H1 (cell line): ENCODE data around the gene OS9. TPM values are rescaled to one million over a fixed set of nuclear protein-coding genes. Genes with fewer than 3 reads are reported as not detected.

Experiments used
- CTCF ChIA-PET: fragments of 300-600 bp; sonication (Branson Sonifier 250); formaldehyde crosslinking; loops from one replicate; lab custom pipeline; 2021; ENCODE audit not compliant: partially characterized antibody; lab: Charles Lee
- POLR2A ChIA-PET: fragments of 300-600 bp; sonication (Branson Sonifier 250); formaldehyde crosslinking; loops from one replicate; lab custom pipeline; 2021; ENCODE audit warnings: inconsistent platforms; ENCODE audit not compliant: partially characterized antibody; lab: Charles Lee
- DNase-seq, 2 experiments: peaks; one replicate each; pipeline versions ENCODE4 v3.0.0 to v3.0.0-alpha.2; 2010 to 2022; ENCODE audit warnings: low spot score in 2 of 2, low read depth in 1 of 2, mixed read lengths in 1 of 2
- FAIRE-seq: peaks from 2 replicates; lab custom pipeline; 2011; peaks lifted over from hg19 to GRCh38; lab: Jason Lieb, UNC
- H2AFZ ChIP-seq: 2 replicates; pipeline ENCODE4 v1.8.1; 2012; ENCODE audit warnings: low read length, inconsistent platforms
- H2AK5ac ChIP-seq: 2 replicates; pipeline ENCODE4 v1.6.1; 2013; ENCODE audit warnings: low read depth, low read length
- H2BK120ac ChIP-seq: replicated peaks from 2 replicates; pipeline ENCODE3; 2013; ENCODE audit warnings: low read depth, low read length, inconsistent platforms
- H2BK12ac ChIP-seq: 2 replicates; pipeline ENCODE4 v1.6.1; 2013; ENCODE audit warnings: low read depth, low read length
- H2BK15ac ChIP-seq: 2 replicates; pipeline ENCODE4 v1.6.1; 2013; ENCODE audit warnings: low read length
- H2BK20ac ChIP-seq: 2 replicates; pipeline ENCODE4 v1.6.1; 2013; ENCODE audit warnings: low read length
- H2BK5ac ChIP-seq: 2 replicates; pipeline ENCODE4 v1.6.1; 2013; ENCODE audit warnings: low read depth, low read length
- H3K14ac ChIP-seq: 2 replicates; pipeline ENCODE4 v1.6.1; 2013; ENCODE audit warnings: inconsistent platforms; ENCODE audit not compliant: insufficient read length
- H3K18ac ChIP-seq: 2 replicates; pipeline ENCODE4 v1.6.1; 2013; ENCODE audit warnings: low read length; ENCODE audit errors: extremely low read depth
- H3K23ac ChIP-seq: 2 replicates; pipeline ENCODE4 v1.6.1; 2013; ENCODE audit warnings: inconsistent platforms; ENCODE audit not compliant: insufficient read length
- H3K23me2 ChIP-seq: 2 replicates; pipeline ENCODE4 v1.6.1; 2013; ENCODE audit warnings: low read depth, low read length
- H3K27ac ChIP-seq: 2 replicates; pipeline ENCODE4 v1.6.1; 2011; ENCODE audit warnings: low read depth, low read length, inconsistent platforms
- H3K27me3 ChIP-seq, 4 experiments: replicated peaks in 1 of 4; 1 replicate in 1 of 4; 2 replicates in 3 of 4; pipeline versions ENCODE4 v1.6.1 to v1.8.1; 2011 to 2013; ENCODE audit warnings: low read length in 3 of 4, mild to moderate bottlenecking in 3 of 4, inconsistent platforms in 2 of 4, mixed read lengths in 2 of 4, moderate library complexity in 1 of 4; ENCODE audit not compliant: control insufficient read depth in 3 of 4, insufficient read depth in 3 of 4; ENCODE audit errors: extremely low read depth in 1 of 4
- H3K36me3 ChIP-seq, 4 experiments: 2 replicates each; pipeline versions ENCODE4 v1.6.1 to v1.8.1; 2011 to 2013; ENCODE audit warnings: mild to moderate bottlenecking in 4 of 4, low read length in 3 of 4, moderate library complexity in 2 of 4, control low read depth in 1 of 4, inconsistent platforms in 1 of 4; ENCODE audit not compliant: insufficient read depth in 4 of 4, control insufficient read depth in 2 of 4
- H3K4ac ChIP-seq: replicated peaks from 2 replicates; pipeline ENCODE3; 2013; ENCODE audit warnings: low read length, low read depth, mixed read lengths, inconsistent platforms; ENCODE audit not compliant: insufficient read length
- H3K4me1 ChIP-seq, 4 experiments: replicated peaks in 1 of 4; 1 replicate in 1 of 4; 2 replicates in 3 of 4; pipeline versions ENCODE4 v1.6.1 to v1.8.1; 2011 to 2013; ENCODE audit warnings: low read length in 3 of 4, inconsistent platforms in 2 of 4, mixed read lengths in 1 of 4; ENCODE audit not compliant: insufficient read depth in 4 of 4, control insufficient read depth in 3 of 4
- H3K4me2 ChIP-seq, 2 experiments: 2 replicates each; pipeline versions ENCODE4 v1.6.1 to v1.8.1; 2011 to 2013; ENCODE audit warnings: low read depth in 2 of 2, low read length in 2 of 2, control low read depth in 1 of 2, inconsistent platforms in 1 of 2, mild to moderate bottlenecking in 1 of 2; ENCODE audit not compliant: insufficient read depth in 1 of 2
- H3K4me3 ChIP-seq, 4 experiments: fragments of 200-600, 300-600 bp in 1 of 4; sonication (generic), shearing (Covaris generic), sonication (Bioruptor Twin) in 1 of 4; 2 replicates each; pipeline versions ENCODE4 v1.5.1 to v1.8.1; 2011 to 2016; ENCODE audit warnings: low read length in 4 of 4, low read depth in 3 of 4, control low read depth in 2 of 4, inconsistent platforms in 2 of 4, mild to moderate bottlenecking in 2 of 4, mixed read lengths in 1 of 4, moderate library complexity in 1 of 4; ENCODE audit not compliant: insufficient read depth in 2 of 4; ENCODE audit errors: extremely low read depth in 1 of 4
- H3K56ac ChIP-seq: replicated peaks from 2 replicates; pipeline ENCODE3; 2013; ENCODE audit warnings: low read depth, mild to moderate bottlenecking, mixed read lengths, low read length, inconsistent platforms; ENCODE audit not compliant: insufficient read length
- H3K79me1 ChIP-seq: 2 replicates; pipeline ENCODE4 v1.6.1; 2013; ENCODE audit warnings: low read depth, low read length, control low read depth
- H3K79me2 ChIP-seq, 2 experiments: 2 replicates each; pipeline versions ENCODE4 v1.6.1 to v1.8.1; 2012 to 2013; ENCODE audit warnings: low read length in 2 of 2, mild to moderate bottlenecking in 2 of 2, inconsistent platforms in 1 of 2; ENCODE audit not compliant: insufficient read depth in 2 of 2, control insufficient read depth in 1 of 2
- H3K9ac ChIP-seq, 4 experiments: replicated peaks in 1 of 4; 1 replicate in 1 of 4; 2 replicates in 3 of 4; pipeline versions ENCODE4 v1.6.1 to v1.8.1; 2011 to 2013; ENCODE audit warnings: low read depth in 3 of 4, low read length in 3 of 4, control low read depth in 2 of 4, mild to moderate bottlenecking in 2 of 4, moderate library complexity in 2 of 4, inconsistent platforms in 1 of 4; ENCODE audit errors: extremely low read depth in 1 of 4
- H3K9me3 ChIP-seq, 2 experiments: 2 replicates each; pipeline versions ENCODE4 v1.6.1 to v1.8.1; 2012 to 2013; ENCODE audit warnings: mild to moderate bottlenecking in 2 of 2, moderate library complexity in 2 of 2, control low read depth in 1 of 2, inconsistent platforms in 1 of 2, low read depth in 1 of 2, low read length in 1 of 2, mixed read lengths in 1 of 2; ENCODE audit not compliant: insufficient read depth in 2 of 2
- H4K20me1 ChIP-seq, 2 experiments: replicated peaks in 1 of 2; 2 replicates each; pipeline versions ENCODE3 to v1.8.1; 2011 to 2013; ENCODE audit warnings: inconsistent platforms in 2 of 2, low read length in 2 of 2, mild to moderate bottlenecking in 1 of 2; ENCODE audit not compliant: insufficient read depth in 2 of 2, control insufficient read depth in 1 of 2
- H4K5ac ChIP-seq: 2 replicates; pipeline ENCODE4 v1.6.1; 2013; ENCODE audit warnings: low read length, low read depth, mixed read lengths, inconsistent platforms; ENCODE audit not compliant: insufficient read length
- H4K8ac ChIP-seq: 2 replicates; pipeline ENCODE4 v1.8.0; 2013; ENCODE audit warnings: mild to moderate bottlenecking, moderate library complexity, low read length, inconsistent platforms; ENCODE audit not compliant: insufficient read depth; ENCODE audit errors: extremely low read depth
- H4K91ac ChIP-seq: replicated peaks from 2 replicates; pipeline ENCODE3; 2013; ENCODE audit warnings: low read length, mixed read lengths, inconsistent platforms; ENCODE audit not compliant: insufficient read length
- CREB1 ChIP-seq: IDR thresholded peaks from 2 replicates; pipeline ENCODE4 v1.6.1; 2012; ENCODE audit warnings: inconsistent platforms
- KDM4A ChIP-seq: IDR thresholded peaks from one replicate; pipeline ENCODE4 v1.7.1; 2012; ENCODE audit warnings: low read depth, mild to moderate bottlenecking, moderate library complexity, low read length, inconsistent platforms; ENCODE audit not compliant: severe bottlenecking
- KDM5A ChIP-seq: fragments of 200-600 bp; IDR thresholded peaks from 2 replicates; pipeline ENCODE4 v1.7.1; 2012; ENCODE audit warnings: mild to moderate bottlenecking, low read length, inconsistent platforms, mixed read lengths
- POLR2A ChIP-seq, 2 experiments: IDR thresholded peaks; 1 replicate in 1 of 2; 2 replicates in 1 of 2; pipeline ENCODE4 v1.6.1; 2011; ENCODE audit warnings: low read depth in 2 of 2, low read length in 2 of 2, mild to moderate bottlenecking in 2 of 2; ENCODE audit errors: control extremely low read depth in 1 of 2
- RFX5 ChIP-seq: IDR thresholded peaks from 2 replicates; pipeline ENCODE4 v1.6.1; 2011; ENCODE audit warnings: low read depth, low read length, improper control_type of control experiment, borderline replicate concordance
- SRF ChIP-seq: IDR thresholded peaks from 2 replicates; pipeline ENCODE4 v1.6.1; 2011; ENCODE audit warnings: mild to moderate bottlenecking, low read depth, low read length, moderate library complexity
- TCF12 ChIP-seq: IDR thresholded peaks from 2 replicates; pipeline ENCODE4 v1.6.1; 2011; ENCODE audit warnings: low read depth, mild to moderate bottlenecking, low read length
- WGBS, 2 experiments: shearing (Covaris generic) in 1 of 2; methylation state at CpG; one replicate each; pipeline versions ENCODE4 v1.1.6 to v1.1.7; 2013 to 2015; ENCODE audit warnings: low lambda C conversion rate in 2 of 2, mixed read lengths in 2 of 2, inconsistent platforms in 1 of 2, low coverage in 1 of 2, missing lambda C conversion rate in 1 of 2; ENCODE audit not compliant: insufficient replicate concordance in 2 of 2, insufficient coverage in 1 of 2, insufficient read length in 1 of 2; ENCODE audit errors: extremely low coverage in 1 of 2, missing lambda C conversion rate in 1 of 2; 5-methylcytosine and 5-hydroxymethylcytosine counted together
- polyA plus RNA-seq, 7 experiments: library from polyadenylated mRNA; depleted of rRNA in 3 of 7; stranded (reverse) in 5 of 7; unstranded in 2 of 7; fragments of >200 nt in 5 of 7; fragments of 200-250 nt in 2 of 7; gene quantifications; 1 replicate in 5 of 7; 2 replicates in 1 of 7; 4 replicates in 1 of 7; pipeline versions ENCODE4 v1.2.1 to v1.2.3, GENCODE V29; 2011 to 2013; ENCODE audit warnings: missing spikeins in 2 of 7, mixed read lengths in 2 of 7
- total RNA-seq: library from RNA; stranded (reverse); fragmentation: NEBNext Ultra II Directional; extraction: Animal tissue kit (Norgen Biotek cat#: 25700); gene quantifications from 2 replicates; pipeline ENCODE4 v1.2.1, GENCODE V29; 2021

The OS9 gene
- total and polyA plus RNA-seq, 2 of the 8 experiments (the other 6 are each of a cell fraction or from before 2014, with no cell fraction given), result 71.0 to 108 TPM

DNA sequence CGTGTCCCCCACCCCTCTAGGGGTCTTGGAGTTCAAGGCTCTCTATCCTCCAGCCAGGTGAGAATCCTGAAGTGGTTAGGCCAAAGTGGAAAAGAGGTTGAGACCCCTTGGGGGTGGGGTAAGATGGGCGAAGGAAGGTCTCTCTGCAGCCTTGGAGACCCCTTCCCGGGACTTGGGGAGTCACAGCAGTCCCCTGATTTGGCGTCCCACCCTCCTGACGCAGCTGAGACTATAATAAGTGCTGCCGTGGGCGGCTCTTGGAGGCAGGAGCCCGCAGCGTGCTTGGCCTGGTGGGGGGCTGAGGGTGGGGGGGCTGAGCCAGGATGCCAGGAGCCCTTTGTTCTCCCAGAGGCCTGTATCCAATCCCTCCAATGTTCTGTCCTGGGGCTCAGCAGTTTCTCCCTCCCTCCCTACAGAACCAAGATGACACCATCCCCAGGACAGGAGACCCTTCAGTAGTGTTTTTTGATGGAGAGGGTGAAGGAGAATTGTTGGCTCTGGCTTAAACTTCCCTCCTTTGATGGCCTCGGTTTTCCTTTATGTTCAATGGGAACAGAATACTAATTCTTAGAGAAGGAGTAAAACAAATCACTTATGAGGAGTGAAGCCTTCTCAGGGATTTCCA is 46.1 kb downstream of the OS9 start:
- H3K27ac ChIP-seq, result no peak overlapping the region
- no peak overlapping the region for H3K4ac ChIP-seq
- CTCF ChIA-PET, result interaction anchor here (0.6 to 11.2 kb wide), 6 partner anchors 17 to 265 kb away, joined by 3 to 149 read pairs (median 6); partner anchors contain the start of gene B4GALNT1
- TF ChIP-seq POLR2A (IDR thresholded peaks at IDR 0.05; ENCODE audit: control extremely low read depth in 1 of 2, low read depth in 2 of 2, low read length in 2 of 2) (no peak), RFX5 (no peak), KDM5A (no peak), TCF12 (no peak), CREB1 (no peak), KDM4A (no peak), SRF (no peak)

More for the DNA sequence above, 46.1 kb downstream of the OS9 start:
- H3K9me3 ChIP-seq, result no peaks in the 10 kb centered on the region; a peak in 1 of 4 replicates
- H3K23me2 ChIP-seq, result peaks cover 2% of the 10 kb centered on the region; the same call in 1 of the 2 replicates
- peaks cover 6 to 28% (median 12%) of the 10 kb centered on the region in 4 experiments; a peak in 6 of 7 replicates for H3K4me1 ChIP-seq
- no peak overlapping the region for H2BK120ac ChIP-seq
- peaks cover 0 to 11% of the 10 kb centered on the region in 2 experiments for H4K20me1 ChIP-seq
- H3K79me2 ChIP-seq, result no peaks in the 10 kb centered on the region
- peaks cover 39 to 68% (median 62%) of the 10 kb centered on the region in 4 experiments for H3K27me3 ChIP-seq
- H2AFZ ChIP-seq, result no peak overlapping the region
- H3K79me1 ChIP-seq, result no peaks in the 10 kb centered on the region
- H2BK12ac ChIP-seq, result no peak overlapping the region; the same call in 1 of the 2 replicates
- no peak overlapping the region for H3K9ac ChIP-seq
- no peak for FAIRE-seq
- no peak overlapping the region for H3K18ac ChIP-seq
- no peak overlapping the region for H3K56ac ChIP-seq
- peak overlapping the region in 1 of 2 experiments; percentile 93; a peak in 2 of 4 replicates for H3K4me2 ChIP-seq
- DNase-seq, result no peak
- no peak overlapping the region for H2BK20ac ChIP-seq
- no peak overlapping the region for H2BK5ac ChIP-seq
- H3K23ac ChIP-seq, result no peak overlapping the region
- H2AK5ac ChIP-seq, result no peak overlapping the region
- no peak overlapping the region for H3K14ac ChIP-seq
- H3K4me3 ChIP-seq, result no peak overlapping the region
- 49% methylated on average over 10 of the region's 10 CpGs; no CpG with 5 or more reads in 1 of the 2 experiments for WGBS, 2 experiments
- H4K8ac ChIP-seq, result no peak overlapping the region; the same call in 1 of the 2 replicates
- no peak overlapping the region for H4K5ac ChIP-seq
- H4K91ac ChIP-seq, result no peak overlapping the region
- peaks cover 0 to 6% (median 0%) of the 10 kb centered on the region in 4 experiments; a peak in 1 of 8 replicates for H3K36me3 ChIP-seq
- POLR2A ChIA-PET, result interaction anchor here (0.9 to 3.9 kb wide), 4 partner anchors 10 to 25 kb away, joined by 3 to 25 read pairs (median 4); partner anchors contain the start of gene CDK4
- H2BK15ac ChIP-seq, result no peak overlapping the region
